Common myeloid progenitor, CD34-positive (primary cell): Measurements from ENCODE around the gene ESR1.
A peak's percentile ranks its signal among the peaks of the same experiment; 100 is the strongest.
"Not testable (repeated sequence)": the region's sequence is repeated elsewhere in the genome, so short reads cannot be mapped to it uniquely, and the experiment has no call there.

ENCODE experiments used
- CTCF ChIA-PET: fragments of 350-600 bp; sonication (Branson Sonifier 250); formaldehyde crosslinking; loops from one replicate; lab custom pipeline; 2021; ENCODE audit warnings: antibody characterized with exemption; lab: Charles Lee
- POLR2A ChIA-PET: fragments of 350-600 bp; sonication (Branson Sonifier 250); formaldehyde crosslinking; loops from one replicate; lab custom pipeline; 2021; ENCODE audit warnings: antibody characterized with exemption; lab: Charles Lee
- DNase-seq, 3 donors: peaks; one replicate each; pipeline versions ENCODE4 v3.0.0 to v3.0.0-alpha.2; 2013
- H3K27ac ChIP-seq, 2 experiments: 1 replicate in 1 of 2; 2 replicates in 1 of 2; pipeline ENCODE4 v1.7.0; 2013; ENCODE audit warnings: inconsistent platforms in 2 of 2, low read length in 2 of 2, mild to moderate bottlenecking in 2 of 2, low read depth in 1 of 2, moderate library complexity in 1 of 2; ENCODE audit not compliant: severe bottlenecking in 2 of 2, insufficient read depth in 1 of 2, poor library complexity in 1 of 2
- H3K27me3 ChIP-seq, 5 experiments: replicated peaks in 2 of 5; 1 replicate in 3 of 5; 2 replicates in 2 of 5; pipeline versions ENCODE4 v1.6.1 to v1.7.0; 2013; ENCODE audit warnings: low read length in 4 of 5, mild to moderate bottlenecking in 2 of 5, moderate library complexity in 2 of 5, inconsistent platforms in 1 of 5; ENCODE audit not compliant: insufficient read depth in 5 of 5, control insufficient read depth in 4 of 5
- H3K36me3 ChIP-seq, 4 experiments: 1 replicate in 2 of 4; 2 replicates in 2 of 4; pipeline versions ENCODE4 v1.6.1 to v1.7.0; 2013; ENCODE audit warnings: low read length in 3 of 4, control low read depth in 1 of 4, mild to moderate bottlenecking in 1 of 4; ENCODE audit not compliant: control insufficient read depth in 4 of 4, insufficient read depth in 4 of 4
- H3K4me1 ChIP-seq, 4 experiments: 1 replicate in 3 of 4; 2 replicates in 1 of 4; pipeline versions ENCODE4 v1.6.1 to v1.7.1; 2013; ENCODE audit warnings: low read length in 3 of 4, mild to moderate bottlenecking in 3 of 4, control low read depth in 1 of 4, inconsistent platforms in 1 of 4, moderate library complexity in 1 of 4; ENCODE audit not compliant: control insufficient read depth in 4 of 4, insufficient read depth in 4 of 4; ENCODE audit errors: control extremely low read depth in 1 of 4
- H3K4me3 ChIP-seq, 7 experiments: 1 replicate in 4 of 7; 2 replicates in 3 of 7; pipeline versions ENCODE4 v1.5.1 to v1.7.0; 2013; ENCODE audit warnings: mild to moderate bottlenecking in 7 of 7, low read length in 6 of 7, moderate library complexity in 6 of 7, inconsistent platforms in 2 of 7, low read depth in 2 of 7, control low read depth in 1 of 7; ENCODE audit not compliant: insufficient read depth in 4 of 7, control insufficient read depth in 1 of 7; ENCODE audit errors: extremely low read depth in 1 of 7
- H3K9me3 ChIP-seq, 5 experiments: 1 replicate in 4 of 5; 2 replicates in 1 of 5; pipeline versions ENCODE4 v1.6.1 to v1.7.1; 2013; ENCODE audit warnings: low read length in 4 of 5, mild to moderate bottlenecking in 2 of 5, inconsistent platforms in 1 of 5, low read depth in 1 of 5, moderate library complexity in 1 of 5; ENCODE audit not compliant: control insufficient read depth in 4 of 5, insufficient read depth in 2 of 5; ENCODE audit errors: control extremely low read depth in 1 of 5
- WGBS: methylation state at CpG from one replicate; pipeline ENCODE4 v1.1.5; 2013; ENCODE audit not compliant: insufficient coverage; 5-methylcytosine and 5-hydroxymethylcytosine counted together

ESR1 gene

GRCh38 chr6:152068622-152069261, 261.3 kb downstream of the ESR1 start:
- H3K27ac ChIP-seq, result no peak overlapping the region
- H3K9me3 ChIP-seq, result no peaks in the 10 kb centered on the region
- ChIA-PET CTCF (no interaction called here), POLR2A (no interaction called here)
- no peaks in the 10 kb centered on the region for H3K4me1 ChIP-seq
- WGBS, result 100% methylated on average over 2 of the region's 4 CpGs
- H3K36me3 ChIP-seq, result no peaks in the 10 kb centered on the region
- H3K27me3 ChIP-seq, result no peaks in the 10 kb centered on the region
- peak in 2 of 3 donors; percentile 5 to 18 for DNase-seq
- H3K4me3 ChIP-seq, result no peak overlapping the region

- POLR2A ChIA-PET, result no interaction called here
- Histone ChIP-seq H3K27me3 (no peaks in the 10 kb centered on the region), H3K4me1 (no peaks in the 10 kb centered on the region), H3K36me3 (no peaks in the 10 kb centered on the region), H3K27ac (no peak overlapping the region), H3K4me3 (no peak overlapping the region), H3K9me3 (peaks cover 0 to 10% (median 0%) of the 10 kb centered on the region in 5 experiments)
- no peak for DNase-seq
- 96% methylated on average over 3 of the region's 5 CpGs for WGBS
- CTCF ChIA-PET, result no interaction called here
Observed at GRCh38 chr6:152070556-152070955, 263.1 kb downstream of the ESR1 start.

GRCh38 chr6:152071318-152071717, 263.8 kb downstream of the ESR1 start:
- Histone ChIP-seq H3K36me3 (no peaks in the 10 kb centered on the region), H3K4me3 (no peak overlapping the region), H3K27me3 (no peaks in the 10 kb centered on the region), H3K27ac (no peak overlapping the region), H3K9me3 (peaks cover 0 to 12% (median 2%) of the 10 kb centered on the region in 5 experiments), H3K4me1 (no peaks in the 10 kb centered on the region)
- DNase-seq, result no peak
- WGBS, result no CpG with 5 or more reads among the region's 3 CpGs
- CTCF ChIA-PET, result no interaction called here
- POLR2A ChIA-PET, result no interaction called here

DNA sequence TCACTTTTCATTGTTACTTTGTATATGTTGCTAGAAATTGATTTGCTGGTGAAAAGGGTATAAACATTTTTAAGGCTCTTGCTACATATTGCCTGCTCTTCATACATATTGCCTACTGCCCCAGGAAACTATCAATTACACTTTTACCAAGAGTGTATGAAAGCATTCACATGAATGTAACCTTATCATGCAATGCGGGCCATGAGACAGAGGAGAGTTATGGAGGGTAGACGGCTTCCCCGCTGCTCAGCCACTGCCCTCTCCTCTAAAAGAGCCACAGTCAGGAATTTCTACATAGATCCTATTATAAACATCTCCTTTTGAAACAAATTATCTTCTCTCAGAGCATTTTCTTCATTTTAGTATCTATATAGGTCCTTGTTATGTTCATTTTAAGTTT, 264.4 kb downstream of the ESR1 start:
- H3K4me1 ChIP-seq, result no peaks in the 10 kb centered on the region
- 100% methylated on average over 1 of the region's 3 CpGs for WGBS
- DNase-seq, result no peak
- ChIA-PET CTCF (no interaction called here), POLR2A (no interaction called here)
- no peaks in the 10 kb centered on the region for H3K27me3 ChIP-seq
- no peaks in the 10 kb centered on the region for H3K36me3 ChIP-seq
- H3K4me3 ChIP-seq, result no peak overlapping the region
- H3K27ac ChIP-seq, result no peak overlapping the region
- H3K9me3 ChIP-seq, result peaks cover 0 to 13% (median 5%) of the 10 kb centered on the region in 5 experiments

- H3K4me1 ChIP-seq, H3K27ac ChIP-seq, CTCF ChIA-PET, DNase-seq, POLR2A ChIA-PET, H3K36me3 ChIP-seq, H3K4me3 ChIP-seq, H3K27me3 ChIP-seq: not testable (repeated sequence)
- 87% methylated on average over 3 of the region's 3 CpGs for WGBS
- peaks cover 0 to 22% (median 5%) of the 10 kb centered on the region in 5 experiments for H3K9me3 ChIP-seq
Observed at GRCh38 chr6:152076242-152076641, 268.8 kb downstream of the ESR1 start.

DNA sequence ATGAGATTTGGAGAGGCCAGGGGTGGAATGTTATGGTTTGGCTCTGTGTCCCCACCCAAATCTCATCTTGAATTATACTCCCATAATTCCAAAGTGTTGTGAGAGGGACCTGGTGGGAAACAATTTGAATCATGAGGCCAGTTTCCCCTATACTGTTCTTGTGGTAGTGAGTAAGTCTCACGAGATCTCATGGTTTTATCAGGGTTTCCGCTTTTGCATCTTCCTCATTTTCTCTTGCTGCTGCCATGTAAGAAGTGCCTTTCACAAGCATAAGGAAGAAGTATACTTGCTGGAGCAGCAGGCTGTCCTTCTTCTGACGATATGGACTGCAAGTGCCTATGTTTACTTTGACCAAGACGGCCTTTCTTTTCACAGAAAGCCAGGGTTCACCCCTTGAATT, 270.5 kb downstream of the ESR1 start:
- no peak for DNase-seq
- Histone ChIP-seq H3K36me3 (no peaks in the 10 kb centered on the region), H3K27ac (no peak overlapping the region), H3K27me3 (no peaks in the 10 kb centered on the region), H3K4me3 (no peak overlapping the region), H3K4me1 (no peaks in the 10 kb centered on the region), H3K9me3 (peaks cover 0 to 22% (median 5%) of the 10 kb centered on the region in 5 experiments)
- WGBS, result 95% methylated on average over 3 of the region's 4 CpGs
- ChIA-PET CTCF (interaction anchor here (0.6 kb wide), 1 partner anchor 182 kb away, joined by 3 read pairs; no protein-coding TSS in a partner anchor), POLR2A (no interaction called here)

- H3K9me3 ChIP-seq, result peaks cover 0 to 22% (median 5%) of the 10 kb centered on the region in 5 experiments
- H3K4me1 ChIP-seq, result no peaks in the 10 kb centered on the region
- no peak overlapping the region for H3K4me3 ChIP-seq
- POLR2A ChIA-PET, result no interaction called here
- no peak for DNase-seq
- H3K27me3 ChIP-seq, result no peaks in the 10 kb centered on the region
- no peak overlapping the region for H3K27ac ChIP-seq
- CTCF ChIA-PET, result no interaction called here
- 97% methylated on average over 6 of the region's 7 CpGs for WGBS
- H3K36me3 ChIP-seq, result no peaks in the 10 kb centered on the region
Observed at GRCh38 chr6:152078804-152079203, 271.3 kb downstream of the ESR1 start.
